ENCODE measurements around the gene CBY1. TPM values are rescaled to one million over a fixed set of nuclear protein-coding genes. Genes with fewer than 3 reads are reported as not detected.

Gene CBY1
- total and polyA plus RNA-seq, 2 donors (not counting 1 experiment from before 2014, with no cell fraction given) = 6.0 to 20.7 TPM

GRCh38 chr22:38607680-38608079 is 48.8 kb upstream of the CBY1 start:
- no peaks in the 10 kb centered on the region for H3K4me1 Mint-ChIP-seq
- H3K9me3 Mint-ChIP-seq (ENCODE audit: insufficient read depth) = no peaks in the 10 kb centered on the region
- H3K4me3 Mint-ChIP-seq = no peak overlapping the region
- ATAC-seq (ENCODE audit: low read depth) = no peak
- no peak overlapping the region for H3K4me3 ChIP-seq (ENCODE audit: control extremely low read depth in 1 of 5, extremely low read depth in 1 of 5, insufficient read depth in 1 of 5, low read depth in 2 of 5, low read length in 4 of 5)
- no peaks in the 10 kb centered on the region for H3K79me2 ChIP-seq (ENCODE audit: control insufficient read depth, insufficient read depth, low read length)
- H3K27ac Mint-ChIP-seq = no peak overlapping the region
- no peak overlapping the region for H3K9ac ChIP-seq (ENCODE audit: low read length)
- POLR2A ChIA-PET = no interaction called here
- WGBS (ENCODE audit: insufficient coverage) = 71% methylated on average over 2 of the region's 3 CpGs
- CTCF ChIA-PET = interaction anchor here (0.6 kb wide), 1 partner anchor 10 kb away, joined by 6 read pairs; no protein-coding TSS in a partner anchor
- H3K27ac ChIP-seq (ENCODE audit: low read length in 2 of 2) = no peak overlapping the region
- H3K27me3 Mint-ChIP-seq = peaks cover 12% of the 10 kb centered on the region
- no peak overlapping the region for H2AFZ ChIP-seq (ENCODE audit: insufficient read depth, low read depth, low read length, poor library complexity, severe bottlenecking)
- H3K4me1 ChIP-seq (ENCODE audit: control insufficient read depth in 2 of 2, insufficient read depth in 2 of 2, low read length in 2 of 2) = no peaks in the 10 kb centered on the region
- no peaks in the 10 kb centered on the region for H3K36me3 ChIP-seq (replicated peaks in 1 of 2; ENCODE audit: control extremely low read depth in 1 of 2, control insufficient read depth in 1 of 2, extremely low read depth in 1 of 2, insufficient read depth in 2 of 2, low read length in 1 of 2)
- no peaks in the 10 kb centered on the region for H3K27me3 ChIP-seq (replicated peaks in 1 of 4; ENCODE audit: control extremely low read depth in 1 of 4, control insufficient read depth in 3 of 4, insufficient read depth in 4 of 4, low read length in 3 of 4)
- DNase-seq = no peak
- no peak for TF ChIP-seq CTCF (IDR thresholded peaks at IDR 0.05)
- no peak for TF ChIP-seq EZH2 (IDR thresholded peaks at IDR 0.05; ENCODE audit: borderline replicate concordance, insufficient read depth, low read depth, low read length, poor library complexity, severe bottlenecking)
- intact Hi-C loops (cut with micrococcal nuclease) = no loop called here
- no peak overlapping the region for H3K4me2 ChIP-seq (replicated peaks; ENCODE audit: low read depth, low read length, poor library complexity, severe bottlenecking)
- no peaks in the 10 kb centered on the region for H3K9me3 ChIP-seq (ENCODE audit: control extremely low read depth in 1 of 3, control insufficient read depth in 2 of 3, insufficient read depth in 1 of 3, low read length in 2 of 3)
- no peaks in the 10 kb centered on the region for H4K20me1 ChIP-seq (ENCODE audit: control insufficient read depth, insufficient read depth, low read length, poor library complexity, severe bottlenecking)

GRCh38 chr22:38608992-38609750 is 47.3 kb upstream of the CBY1 start:
- H3K4me1 ChIP-seq (ENCODE audit: control insufficient read depth in 2 of 2, insufficient read depth in 2 of 2, low read length in 2 of 2) = no peaks in the 10 kb centered on the region
- H3K4me3 Mint-ChIP-seq = no peak overlapping the region
- peaks cover 12% of the 10 kb centered on the region for H3K27me3 Mint-ChIP-seq
- TF ChIP-seq EZH2 (IDR thresholded peaks at IDR 0.05; ENCODE audit: borderline replicate concordance, insufficient read depth, low read depth, low read length, poor library complexity, severe bottlenecking) = no peak
- TF ChIP-seq CTCF (IDR thresholded peaks at IDR 0.05) = no peak
- no peaks in the 10 kb centered on the region for H3K36me3 ChIP-seq (replicated peaks in 1 of 2; ENCODE audit: control extremely low read depth in 1 of 2, control insufficient read depth in 1 of 2, extremely low read depth in 1 of 2, insufficient read depth in 2 of 2, low read length in 1 of 2)
- H2AFZ ChIP-seq (ENCODE audit: insufficient read depth, low read depth, low read length, poor library complexity, severe bottlenecking) = no peak overlapping the region
- no peaks in the 10 kb centered on the region for H4K20me1 ChIP-seq (ENCODE audit: control insufficient read depth, insufficient read depth, low read length, poor library complexity, severe bottlenecking)
- no peak overlapping the region for H3K4me2 ChIP-seq (replicated peaks; ENCODE audit: low read depth, low read length, poor library complexity, severe bottlenecking)
- ATAC-seq (ENCODE audit: low read depth) (no peak), DNase-seq (no peak)
- 100% methylated on average over 2 of the region's 13 CpGs for WGBS (ENCODE audit: insufficient coverage)
- no peaks in the 10 kb centered on the region for H3K9me3 ChIP-seq (ENCODE audit: control extremely low read depth in 1 of 3, control insufficient read depth in 2 of 3, insufficient read depth in 1 of 3, low read length in 2 of 3)
- H3K9me3 Mint-ChIP-seq (ENCODE audit: insufficient read depth) = no peaks in the 10 kb centered on the region
- no peak overlapping the region for H3K27ac ChIP-seq (ENCODE audit: low read length in 2 of 2)
- no peak overlapping the region for H3K4me3 ChIP-seq (ENCODE audit: control extremely low read depth in 1 of 5, extremely low read depth in 1 of 5, insufficient read depth in 1 of 5, low read depth in 2 of 5, low read length in 4 of 5)
- POLR2A ChIA-PET = interaction anchor here (0.6 kb wide), 1 partner anchor 293 kb away, joined by 4 read pairs; no protein-coding TSS in a partner anchor
- intact Hi-C loops (cut with micrococcal nuclease) = no loop called here
- H3K27ac Mint-ChIP-seq = no peak overlapping the region
- no peaks in the 10 kb centered on the region for H3K4me1 Mint-ChIP-seq
- H3K9ac ChIP-seq (ENCODE audit: low read length) = no peak overlapping the region
- CTCF ChIA-PET = no interaction called here
- no peaks in the 10 kb centered on the region for H3K79me2 ChIP-seq (ENCODE audit: control insufficient read depth, insufficient read depth, low read length)
- H3K27me3 ChIP-seq (replicated peaks in 1 of 4; ENCODE audit: control extremely low read depth in 1 of 4, control insufficient read depth in 3 of 4, insufficient read depth in 4 of 4, low read length in 3 of 4) = no peaks in the 10 kb centered on the region

Data from B cell (primary cell).